Nephron progenitor cell (in vitro differentiated cells): ENCODE measurements around the gene GFI1.

ENCODE experiments used
- DNase-seq: peaks from one replicate; pipeline ENCODE4 v3.0.0; 2021
- H3K27ac Mint-ChIP-seq: 2 replicates; pipeline ENCODE4 v1.8.0; 2021; ENCODE audit warnings: mild to moderate bottlenecking, moderate library complexity, mixed read lengths
- H3K27me3 Mint-ChIP-seq: 2 replicates; pipeline ENCODE4 v1.8.0; 2021; ENCODE audit warnings: mild to moderate bottlenecking, low read depth, mixed read lengths; ENCODE audit not compliant: poor library complexity
- H3K36me3 Mint-ChIP-seq: 2 replicates; pipeline ENCODE4 v1.8.0; 2021; ENCODE audit warnings: low read depth, mixed read lengths
- H3K4me1 Mint-ChIP-seq: 2 replicates; pipeline ENCODE4 v1.8.0; 2021; ENCODE audit warnings: mixed read lengths
- H3K4me3 Mint-ChIP-seq: 2 replicates; pipeline ENCODE4 v1.8.0; 2021; ENCODE audit warnings: mild to moderate bottlenecking, moderate library complexity, mixed read lengths
- H3K9me3 Mint-ChIP-seq: 2 replicates; pipeline ENCODE4 v1.8.0; 2021; ENCODE audit warnings: mild to moderate bottlenecking, moderate library complexity, mixed read lengths
- CTCF ChIP-seq: fragments of 200-600 bp; sonication (generic); IDR thresholded peaks from 2 replicates; pipeline ENCODE4 v1.5.0; 2021; ENCODE audit warnings: antibody characterized with exemption

The GFI1 gene

GRCh38 chr1:92476071-92476631 lies 10.6 kb downstream of the GFI1 start:
- Mint-ChIP-seq H3K27me3 (peaks cover 91% of the 10 kb centered on the region), H3K9me3 (peaks cover 4% of the 10 kb centered on the region), H3K27ac (no peak overlapping the region), H3K4me1 (peaks cover 16% of the 10 kb centered on the region), H3K4me3 (no peak overlapping the region), H3K36me3 (no peaks in the 10 kb centered on the region)
- no peak for DNase-seq
- no peak for TF ChIP-seq CTCF

GRCh38 chr1:92475029-92475428 lies 11.7 kb downstream of the GFI1 start:
- Mint-ChIP-seq H3K27ac (no peak overlapping the region), H3K9me3 (peaks cover 4% of the 10 kb centered on the region), H3K27me3 (peaks cover 86% of the 10 kb centered on the region), H3K4me3 (no peak overlapping the region), H3K36me3 (no peaks in the 10 kb centered on the region), H3K4me1 (peaks cover 8% of the 10 kb centered on the region)
- TF ChIP-seq CTCF = no peak
- no peak for DNase-seq

- Mint-ChIP-seq H3K27me3 (peaks cover 75% of the 10 kb centered on the region), H3K9me3 (no peaks in the 10 kb centered on the region), H3K36me3 (no peaks in the 10 kb centered on the region), H3K4me3 (no peak overlapping the region), H3K4me1 (peaks cover 5% of the 10 kb centered on the region), H3K27ac (no peak overlapping the region)
- TF ChIP-seq CTCF = no peak
- no peak for DNase-seq
Observed at GRCh38 chr1:92473781-92474495, 12.8 kb downstream of the GFI1 start.

GRCh38 chr1:92470216-92470615 lies 16.5 kb downstream of the GFI1 start:
- Mint-ChIP-seq H3K4me1 (no peaks in the 10 kb centered on the region), H3K4me3 (no peak overlapping the region), H3K9me3 (no peaks in the 10 kb centered on the region), H3K27me3 (peaks cover 38% of the 10 kb centered on the region), H3K36me3 (no peaks in the 10 kb centered on the region), H3K27ac (no peak overlapping the region)
- no peak for DNase-seq
- no peak for TF ChIP-seq CTCF

- Mint-ChIP-seq H3K9me3 (no peaks in the 10 kb centered on the region), H3K4me3 (no peak overlapping the region), H3K27me3 (peaks cover 7% of the 10 kb centered on the region), H3K27ac (no peak overlapping the region), H3K4me1 (no peaks in the 10 kb centered on the region), H3K36me3 (no peaks in the 10 kb centered on the region)
- no peak for TF ChIP-seq CTCF
- no peak for DNase-seq
Observed at GRCh38 chr1:92466683-92467352, 19.9 kb downstream of the GFI1 start.
